Kidney (tissue), 14 donors: ENCODE results near the gene GRK4. TPM values are rescaled to one million over a fixed set of nuclear protein-coding genes. Genes with fewer than 3 reads are reported as not detected.

ENCODE experiments used
- DNase-seq, 5 donors: peaks; one replicate each; pipeline ENCODE4 v3.0.0-alpha.2; 2013 to 2020
- FAIRE-seq: peaks from 2 replicates; lab custom pipeline; 2012; peaks lifted over from hg19 to GRCh38; lab: Jason Lieb, UNC
- H3K27ac ChIP-seq, 2 donors: one replicate each; pipeline ENCODE4 v1.7.0; 2013; ENCODE audit warnings: low read depth in 2 of 2, low read length in 2 of 2, inconsistent platforms in 1 of 2
- H3K27me3 ChIP-seq: one replicate; pipeline ENCODE4 v1.7.1; 2013; ENCODE audit warnings: low read length, inconsistent platforms; ENCODE audit not compliant: control insufficient read depth, insufficient read depth
- H3K36me3 ChIP-seq, 3 donors: one replicate each; pipeline versions ENCODE4 v1.7.0 to v1.7.1; 2013; ENCODE audit warnings: low read length in 3 of 3, control low read depth in 1 of 3, inconsistent platforms in 1 of 3; ENCODE audit not compliant: insufficient read depth in 3 of 3, control insufficient read depth in 2 of 3
- H3K4me1 ChIP-seq, 3 donors: one replicate each; pipeline versions ENCODE4 v1.7.0 to v1.7.1; 2013; ENCODE audit warnings: low read length in 3 of 3, inconsistent platforms in 1 of 3, low read depth in 1 of 3; ENCODE audit not compliant: control insufficient read depth in 2 of 3, insufficient read depth in 2 of 3
- H3K4me3 ChIP-seq, 3 donors: one replicate each; pipeline versions ENCODE4 v1.7.0 to v1.8.1; 2013; ENCODE audit warnings: low read length in 3 of 3, control low read depth in 1 of 3, inconsistent platforms in 1 of 3
- H3K9ac ChIP-seq, 3 donors: one replicate each; pipeline versions ENCODE4 v1.7.0 to v1.7.1; 2013; ENCODE audit warnings: low read length in 3 of 3, control low read depth in 1 of 3, inconsistent platforms in 1 of 3
- H3K9me3 ChIP-seq, 3 donors: one replicate each; pipeline versions ENCODE4 v1.7.0 to v1.7.1; 2013; ENCODE audit warnings: low read length in 3 of 3, control low read depth in 1 of 3, inconsistent platforms in 1 of 3; ENCODE audit not compliant: control insufficient read depth in 2 of 3, insufficient read depth in 1 of 3
- intact Hi-C: fragments of 100-400 bp; cut with DNase I; formaldehyde crosslinking; loops from one replicate; pipeline ENCODE4 v1.11.1; 2022
- polyA plus RNA-seq: library from polyadenylated mRNA; stranded (reverse); fragments of 350-450 nt; fragmentation: Illumina TruSeq; extraction: RNeasy Lipid Tissue Mini Kit (QIAGEN cat#74804); gene quantifications from one replicate; pipeline ENCODE4 v1.2.3, GENCODE V29; 2014; ENCODE audit warnings: low read depth, low replicate concordance; ENCODE audit not compliant: insufficient read depth
- total RNA-seq: library from RNA; stranded (reverse); fragmentation: NEBNext Ultra II Directional; extraction: Animal tissue kit (Norgen Biotek cat#: 25700); gene quantifications from one replicate; pipeline ENCODE4 v1.2.1, GENCODE V29; 2021
- TF ChIP-seq, protein P1 (sequence below): IDR thresholded peaks from 3 replicates; pipeline ENCODE4 v1.5.1; 2012; ENCODE audit warnings: mild to moderate bottlenecking, moderate library complexity, borderline replicate concordance; ENCODE audit not compliant: insufficient read depth; ENCODE audit errors: extremely low read depth
- donor health status: control.
- donor health status: control.
- donor health status: control.
- donor health status: control.
- donor health status: control.
- donor health status: DM: yes; HTN: yes; CAD: no.
- donor health status: Normal renal cell carcinoma (clear cell type).

GRK4 gene
- total and polyA plus RNA-seq, 2 donors from 2014 or later: 4.3 TPM

DNA sequence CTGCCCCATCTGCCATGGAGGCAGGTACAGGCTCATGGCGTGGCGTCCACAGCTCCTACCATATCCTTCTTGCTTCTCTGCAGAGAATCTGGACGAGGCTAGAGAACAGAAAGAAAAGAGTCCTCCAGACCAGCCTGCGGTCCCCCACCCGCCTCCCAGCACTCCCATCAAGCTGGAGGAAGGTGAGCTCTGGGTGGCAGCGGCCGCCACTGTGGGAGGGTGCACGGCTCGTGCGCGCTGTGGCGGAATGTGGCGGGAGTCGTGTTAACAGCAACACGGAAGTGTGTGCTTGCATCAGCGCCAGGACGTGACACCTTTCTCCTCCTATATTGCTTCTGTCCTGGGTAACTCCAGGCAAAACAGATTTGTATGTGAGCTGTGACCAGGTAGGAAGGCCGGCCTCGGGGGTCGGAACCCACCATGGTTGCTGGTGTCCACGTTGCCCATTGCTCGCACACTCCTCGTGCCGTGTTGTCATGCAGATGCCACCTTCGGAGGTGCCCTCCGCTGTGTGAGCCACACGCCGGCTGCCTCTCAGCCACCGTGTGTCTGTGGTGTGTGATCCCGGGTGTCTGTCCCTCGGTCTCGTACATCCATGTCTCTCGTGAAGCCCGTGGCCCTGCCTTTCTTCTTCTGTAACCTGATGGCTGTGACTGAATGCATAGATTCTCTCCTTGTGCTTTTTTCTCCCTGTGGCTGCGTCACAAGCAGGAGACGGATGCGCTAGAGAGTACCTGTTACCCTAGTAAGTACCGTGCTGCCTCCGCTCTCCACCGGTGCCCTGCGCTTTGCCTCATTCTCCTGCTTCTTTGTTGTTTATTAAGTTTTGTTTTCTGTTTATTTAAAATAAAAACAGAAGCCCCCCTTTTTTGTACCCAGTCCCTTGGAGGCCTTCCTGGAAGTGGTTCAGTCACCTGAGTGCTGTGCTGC is 37.2 kb upstream of the GRK4 start:
- H3K9me3 ChIP-seq: no peaks in the 10 kb centered on the region
- H3K27ac ChIP-seq: no peak overlapping the region
- no peak overlapping the region for H3K9ac ChIP-seq
- TF ChIP-seq, protein P1, sequence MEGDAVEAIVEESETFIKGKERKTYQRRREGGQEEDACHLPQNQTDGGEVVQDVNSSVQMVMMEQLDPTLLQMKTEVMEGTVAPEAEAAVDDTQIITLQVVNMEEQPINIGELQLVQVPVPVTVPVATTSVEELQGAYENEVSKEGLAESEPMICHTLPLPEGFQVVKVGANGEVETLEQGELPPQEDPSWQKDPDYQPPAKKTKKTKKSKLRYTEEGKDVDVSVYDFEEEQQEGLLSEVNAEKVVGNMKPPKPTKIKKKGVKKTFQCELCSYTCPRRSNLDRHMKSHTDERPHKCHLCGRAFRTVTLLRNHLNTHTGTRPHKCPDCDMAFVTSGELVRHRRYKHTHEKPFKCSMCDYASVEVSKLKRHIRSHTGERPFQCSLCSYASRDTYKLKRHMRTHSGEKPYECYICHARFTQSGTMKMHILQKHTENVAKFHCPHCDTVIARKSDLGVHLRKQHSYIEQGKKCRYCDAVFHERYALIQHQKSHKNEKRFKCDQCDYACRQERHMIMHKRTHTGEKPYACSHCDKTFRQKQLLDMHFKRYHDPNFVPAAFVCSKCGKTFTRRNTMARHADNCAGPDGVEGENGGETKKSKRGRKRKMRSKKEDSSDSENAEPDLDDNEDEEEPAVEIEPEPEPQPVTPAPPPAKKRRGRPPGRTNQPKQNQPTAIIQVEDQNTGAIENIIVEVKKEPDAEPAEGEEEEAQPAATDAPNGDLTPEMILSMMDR: no peak
- no peaks in the 10 kb centered on the region for H3K27me3 ChIP-seq
- DNase-seq: peak in 1 of 5 donors; percentile 75
- no peak for FAIRE-seq
- peaks cover 2 to 56% (median 17%) of the 10 kb centered on the region in 3 donors for H3K36me3 ChIP-seq
- intact Hi-C loops: loop anchor here (10.0 kb wide), 1 partner anchor 161 kb away; no protein-coding TSS in a partner anchor
- H3K4me3 ChIP-seq: no peak overlapping the region
- H3K4me1 ChIP-seq: peaks cover 0 to 16% (median 8%) of the 10 kb centered on the region in 3 donors

DNA sequence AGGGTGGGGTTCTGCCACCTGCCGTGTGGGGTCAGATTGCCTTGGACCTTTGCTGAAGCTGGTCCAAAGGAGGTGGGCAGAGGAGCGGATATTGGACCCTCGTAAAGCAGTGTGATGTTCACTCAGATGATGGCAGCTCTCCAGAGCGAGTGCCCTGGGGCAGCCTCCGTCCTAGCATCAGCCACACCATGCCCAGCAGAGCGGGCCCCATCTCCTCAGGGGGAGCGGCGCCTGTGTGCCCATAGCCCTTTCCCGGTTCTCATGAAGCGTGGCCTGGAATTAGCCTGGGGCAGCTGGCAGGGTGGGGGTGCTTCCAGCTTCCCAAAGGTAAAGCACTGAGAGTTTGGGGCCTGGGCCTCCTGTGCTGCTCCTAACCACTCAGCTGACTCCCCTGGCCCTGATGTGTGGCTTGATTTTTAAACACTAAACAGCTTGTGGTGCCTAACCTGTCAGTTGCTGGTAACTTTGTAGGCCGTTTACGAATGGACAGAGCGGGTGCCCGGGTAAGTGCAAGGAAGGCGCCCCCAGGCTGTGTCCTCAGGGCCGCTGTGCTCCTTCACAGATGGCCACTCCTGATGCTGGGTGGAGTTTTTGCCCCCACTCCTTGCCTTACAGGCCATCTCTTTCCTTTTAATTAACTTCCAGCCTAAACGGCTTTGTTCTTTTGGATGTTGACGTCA is 36.2 kb upstream of the GRK4 start:
- TF ChIP-seq, protein P1: no peak
- intact Hi-C loops: loop anchor here (10.0 kb wide), 1 partner anchor 162 kb away; no protein-coding TSS in a partner anchor
- no peak overlapping the region for H3K4me3 ChIP-seq
- H3K9ac ChIP-seq: no peak overlapping the region
- DNase-seq (peak in 1 of 5 donors; percentile 65), FAIRE-seq (no peak)
- H3K4me1 ChIP-seq: peaks cover 0 to 17% (median 8%) of the 10 kb centered on the region in 3 donors
- no peaks in the 10 kb centered on the region for H3K27me3 ChIP-seq
- no peak overlapping the region for H3K27ac ChIP-seq
- no peaks in the 10 kb centered on the region for H3K9me3 ChIP-seq
- H3K36me3 ChIP-seq: peaks cover 2 to 56% (median 17%) of the 10 kb centered on the region in 3 donors

DNA sequence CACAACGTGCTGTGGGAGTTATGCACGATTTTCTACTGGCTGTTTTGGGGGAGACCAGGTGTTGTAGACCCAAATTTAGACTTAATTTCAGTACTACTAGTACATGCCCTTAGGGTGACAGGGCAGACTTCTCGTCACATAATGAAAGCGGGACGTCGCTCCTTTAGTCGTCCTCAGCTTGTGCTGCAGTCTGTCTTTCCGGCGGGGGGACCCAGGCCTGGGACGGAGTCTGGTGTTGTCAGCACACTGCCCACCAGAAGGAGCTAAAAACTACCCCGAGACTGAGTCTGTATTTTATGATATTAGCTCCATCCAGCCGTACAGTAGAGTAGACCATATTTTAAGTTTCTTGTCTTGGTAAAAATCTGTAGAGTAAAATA is 35.7 kb upstream of the GRK4 start:
- peak in 1 of 5 donors; percentile 48 for DNase-seq
- intact Hi-C loops: loop anchor here (10.0 kb wide), 1 partner anchor 163 kb away; no protein-coding TSS in a partner anchor
- H3K9me3 ChIP-seq: no peaks in the 10 kb centered on the region

More for the DNA sequence above, 35.7 kb upstream of the GRK4 start:
- Histone ChIP-seq H3K27ac (no peak overlapping the region), H3K4me3 (no peak overlapping the region), H3K4me1 (peaks cover 0 to 22% (median 8%) of the 10 kb centered on the region in 3 donors), H3K36me3 (peaks cover 2 to 56% (median 17%) of the 10 kb centered on the region in 3 donors), H3K9ac (no peak overlapping the region), H3K27me3 (no peaks in the 10 kb centered on the region)
- TF ChIP-seq, protein P1: no peak
- no peak for FAIRE-seq
